ENCODE data around the gene EIF3L.

GRCh38 chr22:37916311-37916710 lies 67.1 kb downstream of the EIF3L start:
- TF ChIP-seq, protein P1, sequence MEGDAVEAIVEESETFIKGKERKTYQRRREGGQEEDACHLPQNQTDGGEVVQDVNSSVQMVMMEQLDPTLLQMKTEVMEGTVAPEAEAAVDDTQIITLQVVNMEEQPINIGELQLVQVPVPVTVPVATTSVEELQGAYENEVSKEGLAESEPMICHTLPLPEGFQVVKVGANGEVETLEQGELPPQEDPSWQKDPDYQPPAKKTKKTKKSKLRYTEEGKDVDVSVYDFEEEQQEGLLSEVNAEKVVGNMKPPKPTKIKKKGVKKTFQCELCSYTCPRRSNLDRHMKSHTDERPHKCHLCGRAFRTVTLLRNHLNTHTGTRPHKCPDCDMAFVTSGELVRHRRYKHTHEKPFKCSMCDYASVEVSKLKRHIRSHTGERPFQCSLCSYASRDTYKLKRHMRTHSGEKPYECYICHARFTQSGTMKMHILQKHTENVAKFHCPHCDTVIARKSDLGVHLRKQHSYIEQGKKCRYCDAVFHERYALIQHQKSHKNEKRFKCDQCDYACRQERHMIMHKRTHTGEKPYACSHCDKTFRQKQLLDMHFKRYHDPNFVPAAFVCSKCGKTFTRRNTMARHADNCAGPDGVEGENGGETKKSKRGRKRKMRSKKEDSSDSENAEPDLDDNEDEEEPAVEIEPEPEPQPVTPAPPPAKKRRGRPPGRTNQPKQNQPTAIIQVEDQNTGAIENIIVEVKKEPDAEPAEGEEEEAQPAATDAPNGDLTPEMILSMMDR (IDR thresholded peaks at IDR 0.05; ENCODE audit: control extremely low read depth in 1 of 3, insufficient read depth in 1 of 3, low read depth in 1 of 3, low read length in 3 of 3) = no peak
- TF ChIP-seq GABPA (IDR thresholded peaks at IDR 0.05; ENCODE audit: borderline replicate concordance, insufficient read depth, low read length) = no peak
